ENCODE measurements around the gene ADAM12.

ADAM12 gene

GRCh38 chr10:126099366-126099765 lies 288.9 kb downstream of the ADAM12 start:
- FAIRE-seq (no peak), DNase-seq (ENCODE audit: insufficient read length, low spot score) (no peak)
- TF ChIP-seq, protein P1, sequence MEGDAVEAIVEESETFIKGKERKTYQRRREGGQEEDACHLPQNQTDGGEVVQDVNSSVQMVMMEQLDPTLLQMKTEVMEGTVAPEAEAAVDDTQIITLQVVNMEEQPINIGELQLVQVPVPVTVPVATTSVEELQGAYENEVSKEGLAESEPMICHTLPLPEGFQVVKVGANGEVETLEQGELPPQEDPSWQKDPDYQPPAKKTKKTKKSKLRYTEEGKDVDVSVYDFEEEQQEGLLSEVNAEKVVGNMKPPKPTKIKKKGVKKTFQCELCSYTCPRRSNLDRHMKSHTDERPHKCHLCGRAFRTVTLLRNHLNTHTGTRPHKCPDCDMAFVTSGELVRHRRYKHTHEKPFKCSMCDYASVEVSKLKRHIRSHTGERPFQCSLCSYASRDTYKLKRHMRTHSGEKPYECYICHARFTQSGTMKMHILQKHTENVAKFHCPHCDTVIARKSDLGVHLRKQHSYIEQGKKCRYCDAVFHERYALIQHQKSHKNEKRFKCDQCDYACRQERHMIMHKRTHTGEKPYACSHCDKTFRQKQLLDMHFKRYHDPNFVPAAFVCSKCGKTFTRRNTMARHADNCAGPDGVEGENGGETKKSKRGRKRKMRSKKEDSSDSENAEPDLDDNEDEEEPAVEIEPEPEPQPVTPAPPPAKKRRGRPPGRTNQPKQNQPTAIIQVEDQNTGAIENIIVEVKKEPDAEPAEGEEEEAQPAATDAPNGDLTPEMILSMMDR (IDR thresholded peaks at IDR 0.05; ENCODE audit: insufficient read depth, missing control alignments), result no peak

DNA sequence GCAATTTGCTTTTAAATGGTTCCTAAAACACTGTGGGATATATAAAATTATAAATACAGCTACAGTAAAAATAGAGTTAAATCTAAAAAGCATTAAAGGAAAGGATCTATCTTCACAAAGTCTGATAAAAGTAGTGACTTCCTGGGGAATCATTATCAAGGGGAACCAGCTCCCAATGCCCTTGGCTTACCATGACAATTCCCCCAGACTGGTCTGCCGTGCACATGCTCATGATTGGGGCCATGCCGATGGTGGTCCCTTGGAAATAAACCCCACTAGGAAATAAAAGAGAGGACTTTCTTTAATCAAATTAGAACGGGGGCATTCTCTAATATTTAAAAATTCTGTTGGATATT lies 290.1 kb downstream of the ADAM12 start:
- no peak for FAIRE-seq
- TF ChIP-seq, protein P1 (IDR thresholded peaks at IDR 0.05; ENCODE audit: insufficient read depth, missing control alignments), result no peak
- no peak for DNase-seq (ENCODE audit: insufficient read length, low spot score)

DNA sequence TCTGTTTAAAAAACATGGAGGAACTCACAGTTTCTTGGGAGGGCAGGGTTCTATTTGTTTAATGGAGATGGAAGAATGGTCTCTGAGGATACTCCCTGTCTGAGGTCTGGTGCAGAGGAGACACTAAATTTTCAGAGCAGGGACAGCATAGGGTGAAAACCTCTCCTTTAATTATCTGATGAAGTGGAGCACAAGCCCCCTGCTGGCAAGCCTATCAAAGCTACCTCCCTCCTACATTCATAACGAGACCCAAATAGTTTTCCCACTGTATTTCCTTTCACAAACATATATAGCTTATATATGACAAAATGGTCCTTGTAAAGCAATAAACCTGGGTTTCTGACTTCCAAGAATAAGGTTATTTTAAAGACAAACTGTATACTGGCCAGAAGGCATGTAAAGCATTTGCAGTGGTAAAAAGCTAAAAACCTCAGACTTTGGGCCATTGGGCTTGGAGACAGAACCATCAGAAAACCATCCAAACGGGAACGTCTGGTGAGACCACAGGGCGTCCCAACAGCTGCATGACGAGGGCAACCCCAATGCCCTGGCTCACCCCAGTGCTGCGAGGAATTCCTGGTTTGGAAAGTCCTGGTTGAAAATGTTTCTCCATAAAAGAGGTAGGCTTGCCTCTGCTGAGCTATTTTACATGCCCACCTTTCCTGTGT lies 290.6 kb downstream of the ADAM12 start:
- DNase-seq (ENCODE audit: insufficient read length, low spot score) (no peak), FAIRE-seq (no peak)
- TF ChIP-seq, protein P1 (IDR thresholded peaks at IDR 0.05; ENCODE audit: insufficient read depth, missing control alignments), result no peak

GRCh38 chr10:126094537-126094936 lies 293.7 kb downstream of the ADAM12 start:
- TF ChIP-seq, protein P1 (IDR thresholded peaks at IDR 0.05; ENCODE audit: insufficient read depth, missing control alignments), result no peak
- no peak for FAIRE-seq
- no peak for DNase-seq (ENCODE audit: insufficient read length, low spot score)

DNA sequence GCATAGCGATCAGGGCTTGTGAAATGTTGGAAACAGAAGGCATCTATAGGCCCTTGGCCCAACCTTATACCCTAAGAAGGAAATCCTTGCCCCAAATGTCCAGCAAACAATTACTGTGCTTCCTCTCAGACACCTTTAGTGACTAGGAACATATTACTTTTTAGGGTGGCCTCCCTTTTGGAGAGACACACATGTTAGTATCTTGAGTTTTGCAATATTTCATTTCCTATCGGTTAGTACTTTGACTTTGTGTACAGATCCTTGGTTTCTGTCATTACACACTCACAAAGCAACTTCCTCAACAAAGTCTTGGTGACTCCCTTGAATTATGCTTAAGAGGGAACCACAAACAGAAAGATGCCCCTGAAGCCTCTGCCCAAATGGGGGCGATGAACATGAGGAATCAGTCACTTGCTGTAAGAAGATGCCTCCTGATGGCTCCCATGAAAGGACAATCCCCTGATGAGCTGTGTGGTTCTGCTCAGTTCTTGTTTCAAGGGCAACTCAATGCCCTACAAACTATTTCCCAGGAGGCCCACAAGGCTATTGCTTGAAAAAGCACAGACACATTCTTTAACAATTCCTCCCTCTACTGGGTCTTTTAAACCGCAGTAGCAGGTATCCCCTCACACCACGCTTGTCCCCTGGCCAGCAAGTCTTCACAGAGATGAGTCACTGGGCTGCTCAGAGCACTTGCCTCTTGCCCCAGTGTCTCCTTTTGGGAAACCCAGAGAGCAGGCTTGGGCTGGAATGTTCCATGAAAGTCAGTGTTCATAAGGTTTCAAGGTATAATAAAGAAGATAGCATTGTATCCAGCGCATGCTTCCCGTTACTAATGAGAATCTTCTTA lies 295.7 kb downstream of the ADAM12 start:
- DNase-seq (ENCODE audit: insufficient read length, low spot score) (no peak), FAIRE-seq (no peak)
- TF ChIP-seq, protein P1 (IDR thresholded peaks at IDR 0.05; ENCODE audit: insufficient read depth, missing control alignments), result no peak

DNA sequence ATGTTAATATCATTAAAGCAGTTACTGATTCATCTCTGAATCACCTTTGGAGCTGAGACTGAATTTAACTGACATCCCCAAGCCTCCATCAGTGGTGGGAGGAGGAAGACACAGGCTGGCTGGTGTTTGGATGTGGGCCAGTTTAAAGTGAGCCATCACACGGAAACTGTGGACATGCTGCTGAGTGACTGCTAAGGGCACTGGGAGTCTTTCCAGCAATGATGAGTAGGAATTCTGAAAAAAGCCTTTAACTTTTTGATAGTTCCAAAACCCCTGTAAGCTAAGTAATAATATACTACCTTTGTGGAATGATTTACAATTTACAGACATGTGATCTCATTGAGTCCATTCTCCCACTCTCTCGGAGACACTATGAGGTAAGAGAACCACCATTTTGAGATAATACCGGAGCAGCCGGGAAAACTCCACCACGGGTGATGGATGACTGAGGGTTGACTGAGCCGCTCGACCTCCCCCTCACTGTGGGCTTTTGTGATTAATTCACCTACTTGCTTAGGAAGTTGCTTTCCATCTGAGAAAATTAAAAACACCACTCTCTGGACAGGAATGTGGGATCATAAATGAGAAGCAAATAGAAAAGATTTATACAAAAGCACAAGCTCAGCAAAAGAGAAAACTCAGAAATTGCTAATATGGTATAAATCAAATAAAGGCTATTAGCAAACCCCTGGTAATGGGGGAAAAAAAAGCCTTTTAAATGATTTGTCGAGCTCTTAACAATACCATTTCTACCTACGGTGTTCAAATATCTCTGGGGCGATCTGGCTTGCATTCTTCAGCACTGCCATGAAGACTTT lies 297.2 kb downstream of the ADAM12 start:
- TF ChIP-seq, protein P1 (IDR thresholded peaks at IDR 0.05; ENCODE audit: insufficient read depth, missing control alignments), result no peak
- DNase-seq (ENCODE audit: insufficient read length, low spot score) (no peak), FAIRE-seq (no peak)
